Transverse colon (tissue), 3 donors: ENCODE results near the gene FAM83E.

ENCODE experiments used
- EP300 ChIP-seq: sonication (generic); formaldehyde crosslinking; IDR thresholded peaks from one replicate; pipeline ENCODE4 v1.6.1; 2017; ENCODE audit warnings: antibody characterized with exemption, low read depth
- POLR2A ChIP-seq: fragments of 450-650 bp; IDR thresholded peaks from one replicate; pipeline ENCODE4 v1.6.1; 2016; ENCODE audit warnings: antibody characterized with exemption, mild to moderate bottlenecking, moderate library complexity
- TF ChIP-seq, protein P1 (sequence below), 5 experiments: fragments of 200-600 bp in 3 of 5; fragments of 450-650 bp in 2 of 5; sonication (generic) in 3 of 5; IDR thresholded peaks; 1 replicate in 2 of 5; 2 replicates in 3 of 5; pipeline ENCODE4 v1.5.1; 2016 to 2017; ENCODE audit warnings: antibody characterized with exemption in 5 of 5, inconsistent platforms in 3 of 5, mild to moderate bottlenecking in 2 of 5, moderate library complexity in 1 of 5

DNA sequence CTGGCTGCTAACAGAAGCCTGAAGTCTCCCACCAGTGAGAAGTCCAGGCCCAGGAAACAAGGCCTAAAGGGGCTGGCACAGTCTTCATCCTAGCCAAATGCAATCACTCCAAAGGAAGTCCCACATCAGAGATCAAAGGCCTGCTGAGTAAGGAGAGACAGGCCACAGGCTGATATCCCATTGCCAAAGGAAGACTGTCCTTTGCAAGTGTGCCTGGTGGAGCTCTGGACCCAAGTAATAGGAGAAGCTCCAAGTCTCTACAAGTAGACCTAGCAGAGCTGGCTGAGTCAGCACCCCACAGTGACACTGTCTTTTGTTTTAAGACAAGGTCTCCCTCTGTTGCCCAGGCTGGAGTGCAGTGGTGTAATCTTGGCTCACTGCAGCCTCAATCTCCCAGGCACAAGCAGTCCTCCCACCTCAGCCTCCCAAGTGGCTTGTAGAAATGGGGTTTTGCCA lies 17.8 kb upstream of the FAM83E start:
- TF ChIP-seq, protein P1, sequence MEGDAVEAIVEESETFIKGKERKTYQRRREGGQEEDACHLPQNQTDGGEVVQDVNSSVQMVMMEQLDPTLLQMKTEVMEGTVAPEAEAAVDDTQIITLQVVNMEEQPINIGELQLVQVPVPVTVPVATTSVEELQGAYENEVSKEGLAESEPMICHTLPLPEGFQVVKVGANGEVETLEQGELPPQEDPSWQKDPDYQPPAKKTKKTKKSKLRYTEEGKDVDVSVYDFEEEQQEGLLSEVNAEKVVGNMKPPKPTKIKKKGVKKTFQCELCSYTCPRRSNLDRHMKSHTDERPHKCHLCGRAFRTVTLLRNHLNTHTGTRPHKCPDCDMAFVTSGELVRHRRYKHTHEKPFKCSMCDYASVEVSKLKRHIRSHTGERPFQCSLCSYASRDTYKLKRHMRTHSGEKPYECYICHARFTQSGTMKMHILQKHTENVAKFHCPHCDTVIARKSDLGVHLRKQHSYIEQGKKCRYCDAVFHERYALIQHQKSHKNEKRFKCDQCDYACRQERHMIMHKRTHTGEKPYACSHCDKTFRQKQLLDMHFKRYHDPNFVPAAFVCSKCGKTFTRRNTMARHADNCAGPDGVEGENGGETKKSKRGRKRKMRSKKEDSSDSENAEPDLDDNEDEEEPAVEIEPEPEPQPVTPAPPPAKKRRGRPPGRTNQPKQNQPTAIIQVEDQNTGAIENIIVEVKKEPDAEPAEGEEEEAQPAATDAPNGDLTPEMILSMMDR (IDR thresholded peaks at IDR 0.05): no peak
- TF ChIP-seq POLR2A (no peak), EP300 (no peak)
